Loucy (cell line): ENCODE results near the gene CCL20.

Experiments
- EZH2phosphoT487 ChIP-seq: fragments of 200-600 bp; IDR thresholded peaks from 2 replicates; pipeline ENCODE4 v1.6.1; 2018; ENCODE audit warnings: antibody characterized with exemption, mild to moderate bottlenecking, moderate library complexity, borderline replicate concordance
- TF ChIP-seq, protein P1 (sequence below): fragments of 200-600 bp; sonication (generic); conservative IDR thresholded peaks from 2 replicates; pipeline ENCODE4 v1.5.1; 2014; ENCODE audit warnings: mild to moderate bottlenecking, antibody characterized with exemption, low read length

- TF ChIP-seq, protein P1, sequence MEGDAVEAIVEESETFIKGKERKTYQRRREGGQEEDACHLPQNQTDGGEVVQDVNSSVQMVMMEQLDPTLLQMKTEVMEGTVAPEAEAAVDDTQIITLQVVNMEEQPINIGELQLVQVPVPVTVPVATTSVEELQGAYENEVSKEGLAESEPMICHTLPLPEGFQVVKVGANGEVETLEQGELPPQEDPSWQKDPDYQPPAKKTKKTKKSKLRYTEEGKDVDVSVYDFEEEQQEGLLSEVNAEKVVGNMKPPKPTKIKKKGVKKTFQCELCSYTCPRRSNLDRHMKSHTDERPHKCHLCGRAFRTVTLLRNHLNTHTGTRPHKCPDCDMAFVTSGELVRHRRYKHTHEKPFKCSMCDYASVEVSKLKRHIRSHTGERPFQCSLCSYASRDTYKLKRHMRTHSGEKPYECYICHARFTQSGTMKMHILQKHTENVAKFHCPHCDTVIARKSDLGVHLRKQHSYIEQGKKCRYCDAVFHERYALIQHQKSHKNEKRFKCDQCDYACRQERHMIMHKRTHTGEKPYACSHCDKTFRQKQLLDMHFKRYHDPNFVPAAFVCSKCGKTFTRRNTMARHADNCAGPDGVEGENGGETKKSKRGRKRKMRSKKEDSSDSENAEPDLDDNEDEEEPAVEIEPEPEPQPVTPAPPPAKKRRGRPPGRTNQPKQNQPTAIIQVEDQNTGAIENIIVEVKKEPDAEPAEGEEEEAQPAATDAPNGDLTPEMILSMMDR: no peak
- no peak for TF ChIP-seq EZH2phosphoT487
These were observed 12.9 kb downstream of the CCL20 start for GRCh38 chr2:227826563-227826962.
